ENCODE measurements around the gene COL13A1.

DNA sequence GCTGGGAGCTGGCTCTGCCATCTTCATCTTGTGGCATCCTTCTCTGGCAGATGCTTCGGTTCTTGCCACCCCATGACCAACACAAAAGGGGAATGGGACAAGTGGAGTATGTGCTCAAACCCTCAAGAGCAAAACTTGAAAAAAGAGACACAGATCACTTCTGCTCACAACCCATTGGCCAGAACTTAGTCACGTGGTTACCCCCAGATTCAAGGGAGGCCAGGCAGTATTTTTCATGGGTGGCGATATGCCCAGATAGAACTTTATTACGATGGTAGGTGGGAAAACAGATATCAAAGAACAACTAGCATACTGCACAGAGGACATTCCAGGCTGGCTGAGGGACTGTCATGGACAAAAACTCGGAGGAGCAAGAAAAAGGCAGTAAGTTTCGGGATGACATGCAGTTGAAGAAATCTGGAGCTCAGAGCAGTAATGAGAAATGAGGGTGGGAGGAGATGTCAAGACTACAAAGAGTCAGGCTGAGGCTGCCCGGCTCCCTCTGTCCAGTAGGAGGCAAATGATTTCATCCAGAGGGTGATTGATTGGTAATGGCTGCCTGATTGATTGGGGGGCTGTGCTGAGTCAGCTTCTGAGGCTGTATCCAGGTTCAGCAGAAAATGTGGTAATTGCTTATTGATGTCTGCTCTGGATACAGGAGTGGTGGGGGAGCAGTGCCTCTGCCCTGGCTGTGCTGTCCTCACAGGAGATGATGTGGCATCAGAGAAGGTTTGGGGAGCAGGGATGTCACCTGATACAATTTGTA, 25.3 kb downstream of the COL13A1 start:
- TF ChIP-seq, protein P1, sequence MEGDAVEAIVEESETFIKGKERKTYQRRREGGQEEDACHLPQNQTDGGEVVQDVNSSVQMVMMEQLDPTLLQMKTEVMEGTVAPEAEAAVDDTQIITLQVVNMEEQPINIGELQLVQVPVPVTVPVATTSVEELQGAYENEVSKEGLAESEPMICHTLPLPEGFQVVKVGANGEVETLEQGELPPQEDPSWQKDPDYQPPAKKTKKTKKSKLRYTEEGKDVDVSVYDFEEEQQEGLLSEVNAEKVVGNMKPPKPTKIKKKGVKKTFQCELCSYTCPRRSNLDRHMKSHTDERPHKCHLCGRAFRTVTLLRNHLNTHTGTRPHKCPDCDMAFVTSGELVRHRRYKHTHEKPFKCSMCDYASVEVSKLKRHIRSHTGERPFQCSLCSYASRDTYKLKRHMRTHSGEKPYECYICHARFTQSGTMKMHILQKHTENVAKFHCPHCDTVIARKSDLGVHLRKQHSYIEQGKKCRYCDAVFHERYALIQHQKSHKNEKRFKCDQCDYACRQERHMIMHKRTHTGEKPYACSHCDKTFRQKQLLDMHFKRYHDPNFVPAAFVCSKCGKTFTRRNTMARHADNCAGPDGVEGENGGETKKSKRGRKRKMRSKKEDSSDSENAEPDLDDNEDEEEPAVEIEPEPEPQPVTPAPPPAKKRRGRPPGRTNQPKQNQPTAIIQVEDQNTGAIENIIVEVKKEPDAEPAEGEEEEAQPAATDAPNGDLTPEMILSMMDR (IDR thresholded peaks at IDR 0.05) = no peak
- TF ChIP-seq EP300 (IDR thresholded peaks at IDR 0.05) (no peak), POLR2A (IDR thresholded peaks at IDR 0.05) (no peak)
